Immature natural killer cell (primary cell): Measurements from ENCODE around the gene FNDC3B. TPM values are rescaled to one million over a fixed set of nuclear protein-coding genes. Genes with fewer than 3 reads are reported as not detected.

ENCODE experiments used
- DNase-seq, 3 donors: peaks; one replicate each; pipeline ENCODE4 v3.0.0; 2022; ENCODE audit warnings: mixed read lengths in 1 of 3
- H3K27ac Mint-ChIP-seq, 6 donors: one replicate each; pipeline ENCODE4 v1.8.0; 2020; ENCODE audit warnings: mixed read lengths in 6 of 6, mild to moderate bottlenecking in 5 of 6, inconsistent platforms in 4 of 6, moderate library complexity in 3 of 6
- H3K27me3 Mint-ChIP-seq, 3 donors: one replicate each; pipeline ENCODE4 v1.8.0; 2020 to 2021; ENCODE audit warnings: low read depth in 3 of 3, mild to moderate bottlenecking in 3 of 3, mixed read lengths in 3 of 3, moderate library complexity in 3 of 3, inconsistent platforms in 1 of 3
- H3K36me3 Mint-ChIP-seq, 3 donors: one replicate each; pipeline ENCODE4 v1.8.0; 2020; ENCODE audit warnings: mixed read lengths in 3 of 3, inconsistent platforms in 2 of 3, mild to moderate bottlenecking in 2 of 3
- H3K4me1 Mint-ChIP-seq, 2 donors: one replicate each; pipeline ENCODE4 v1.8.0; 2020; ENCODE audit warnings: inconsistent platforms in 2 of 2, mild to moderate bottlenecking in 2 of 2, mixed read lengths in 2 of 2, moderate library complexity in 1 of 2
- H3K4me3 Mint-ChIP-seq, 5 donors: one replicate each; pipeline ENCODE4 v1.8.0; 2020; ENCODE audit warnings: mild to moderate bottlenecking in 5 of 5, mixed read lengths in 5 of 5, inconsistent platforms in 3 of 5, moderate library complexity in 3 of 5
- H3K9me3 Mint-ChIP-seq, 6 donors: one replicate each; pipeline ENCODE4 v1.8.0; 2020; ENCODE audit warnings: mild to moderate bottlenecking in 6 of 6, mixed read lengths in 6 of 6, inconsistent platforms in 4 of 6, moderate library complexity in 3 of 6
- polyA plus RNA-seq, 3 donors: library from polyadenylated mRNA; unstranded; fragments of 300-500 nt; fragmentation: Illumina TruSeq; gene quantifications; one replicate each; pipeline ENCODE4 v1.2.3, GENCODE V29; 2021

The FNDC3B gene
- polyA plus RNA-seq, 3 donors from 2014 or later: 19.7 to 46.1 (median 24.4) TPM

GRCh38 chr3:172051310-172051956 is 12.1 kb downstream of the FNDC3B start:
- H3K27ac Mint-ChIP-seq: peak overlapping the region in 5 of 6 donors; percentile 49 to 71 (median 61)
- no peak for DNase-seq
- H3K27me3 Mint-ChIP-seq: peaks cover 0 to 2% (median 0%) of the 10 kb centered on the region in 3 donors
- H3K9me3 Mint-ChIP-seq: no peaks in the 10 kb centered on the region
- peaks cover 61 to 91% of the 10 kb centered on the region in 2 donors for H3K4me1 Mint-ChIP-seq
- peaks cover 6 to 28% (median 14%) of the 10 kb centered on the region in 3 donors for H3K36me3 Mint-ChIP-seq
- no peak overlapping the region for H3K4me3 Mint-ChIP-seq

GRCh38 chr3:172051957-172052354 is 12.6 kb downstream of the FNDC3B start:
- Mint-ChIP-seq H3K4me1 (peaks cover 61 to 91% of the 10 kb centered on the region in 2 donors), H3K36me3 (peaks cover 6 to 28% (median 14%) of the 10 kb centered on the region in 3 donors), H3K9me3 (no peaks in the 10 kb centered on the region), H3K27ac (peak overlapping the region in 3 of 6 donors; percentile 46 to 69 (median 56)), H3K27me3 (peaks cover 0 to 2% (median 0%) of the 10 kb centered on the region in 3 donors), H3K4me3 (no peak overlapping the region)
- DNase-seq: no peak

GRCh38 chr3:172052405-172052804 is 13.0 kb downstream of the FNDC3B start:
- Mint-ChIP-seq H3K36me3 (peaks cover 6 to 28% (median 14%) of the 10 kb centered on the region in 3 donors), H3K27ac (peak overlapping the region in 5 of 6 donors; percentile 6 to 69 (median 46)), H3K4me1 (peaks cover 65 to 92% of the 10 kb centered on the region in 2 donors), H3K4me3 (no peak overlapping the region), H3K27me3 (peaks cover 0 to 2% (median 0%) of the 10 kb centered on the region in 3 donors), H3K9me3 (no peaks in the 10 kb centered on the region)
- DNase-seq: no peak

GRCh38 chr3:172054115-172054764 is 14.9 kb downstream of the FNDC3B start:
- H3K27ac Mint-ChIP-seq: peak overlapping the region; percentile 75 to 91 (median 88)
- peaks cover 6 to 27% (median 11%) of the 10 kb centered on the region in 3 donors for H3K36me3 Mint-ChIP-seq
- peak overlapping the region in 3 of 5 donors; percentile 34 to 90 (median 67) for H3K4me3 Mint-ChIP-seq
- DNase-seq: no peak
- H3K9me3 Mint-ChIP-seq: no peaks in the 10 kb centered on the region
- H3K4me1 Mint-ChIP-seq: peaks cover 70 to 94% of the 10 kb centered on the region in 2 donors
- peaks cover 0 to 2% (median 0%) of the 10 kb centered on the region in 3 donors for H3K27me3 Mint-ChIP-seq

GRCh38 chr3:172056416-172056815 is 17.0 kb downstream of the FNDC3B start:
- Mint-ChIP-seq H3K27ac (peak overlapping the region; percentile 75 to 92 (median 88)), H3K27me3 (peaks cover 0 to 2% (median 0%) of the 10 kb centered on the region in 3 donors), H3K36me3 (peaks cover 4 to 8% (median 6%) of the 10 kb centered on the region in 3 donors), H3K9me3 (no peaks in the 10 kb centered on the region), H3K4me1 (peaks cover 80 to 96% of the 10 kb centered on the region in 2 donors), H3K4me3 (peak overlapping the region; percentile 39 to 72 (median 46))
- no peak for DNase-seq

GRCh38 chr3:172057059-172057458 is 17.7 kb downstream of the FNDC3B start:
- Mint-ChIP-seq H3K27ac (peak overlapping the region; percentile 19 to 92 (median 87)), H3K9me3 (no peaks in the 10 kb centered on the region), H3K36me3 (peaks cover 4 to 7% (median 6%) of the 10 kb centered on the region in 3 donors), H3K4me3 (peak overlapping the region; percentile 0 to 63 (median 20)), H3K27me3 (peaks cover 0 to 2% (median 0%) of the 10 kb centered on the region in 3 donors), H3K4me1 (peaks cover 87 to 99% of the 10 kb centered on the region in 2 donors)
- DNase-seq: no peak

GRCh38 chr3:172057624-172058327 is 18.4 kb downstream of the FNDC3B start:
- peaks cover 0 to under 1% (median 0%) of the 10 kb centered on the region in 3 donors for H3K36me3 Mint-ChIP-seq
- H3K27me3 Mint-ChIP-seq: peaks cover 0 to 2% (median 0%) of the 10 kb centered on the region in 3 donors
- DNase-seq: no peak
- peaks cover 88 to 99% of the 10 kb centered on the region in 2 donors for H3K4me1 Mint-ChIP-seq
- peak overlapping the region in 1 of 5 donors; percentile 4 for H3K4me3 Mint-ChIP-seq
- H3K27ac Mint-ChIP-seq: peak overlapping the region in 5 of 6 donors; percentile 23 to 92 (median 85)
- H3K9me3 Mint-ChIP-seq: no peaks in the 10 kb centered on the region

- Mint-ChIP-seq H3K27me3 (no peaks in the 10 kb centered on the region), H3K27ac (peak overlapping the region in 1 of 6 donors; percentile 91), H3K36me3 (peaks cover 0 to 6% (median 4%) of the 10 kb centered on the region in 3 donors), H3K4me1 (peaks cover 94 to 100% of the 10 kb centered on the region in 2 donors), H3K9me3 (no peaks in the 10 kb centered on the region), H3K4me3 (no peak overlapping the region)
- no peak for DNase-seq
Observed at GRCh38 chr3:172059532-172059931, 20.2 kb downstream of the FNDC3B start.

GRCh38 chr3:172060234-172060633 is 20.9 kb downstream of the FNDC3B start:
- no peaks in the 10 kb centered on the region for H3K9me3 Mint-ChIP-seq
- no peak for DNase-seq
- H3K27me3 Mint-ChIP-seq: no peaks in the 10 kb centered on the region
- H3K27ac Mint-ChIP-seq: peak overlapping the region in 2 of 6 donors; percentile 51 to 65
- peaks cover 93 to 100% of the 10 kb centered on the region in 2 donors for H3K4me1 Mint-ChIP-seq
- H3K36me3 Mint-ChIP-seq: peaks cover 0 to 9% (median 4%) of the 10 kb centered on the region in 3 donors
- H3K4me3 Mint-ChIP-seq: peak overlapping the region in 4 of 5 donors; percentile 4 to 58 (median 10)

- H3K9me3 Mint-ChIP-seq: no peaks in the 10 kb centered on the region
- peak; percentile 30 to 38 (median 31) for DNase-seq
- peaks cover 93 to 100% of the 10 kb centered on the region in 2 donors for H3K4me1 Mint-ChIP-seq
- peaks cover 0 to 9% (median 4%) of the 10 kb centered on the region in 3 donors for H3K36me3 Mint-ChIP-seq
- H3K27ac Mint-ChIP-seq: peak overlapping the region; percentile 69 to 82 (median 75)
- peak overlapping the region; percentile 71 to 79 (median 77) for H3K4me3 Mint-ChIP-seq
- no peaks in the 10 kb centered on the region for H3K27me3 Mint-ChIP-seq
Observed at GRCh38 chr3:172061724-172062184, 22.4 kb downstream of the FNDC3B start.

GRCh38 chr3:172062761-172063160 is 23.4 kb downstream of the FNDC3B start:
- Mint-ChIP-seq H3K4me1 (peaks cover 93 to 100% of the 10 kb centered on the region in 2 donors), H3K27ac (peak overlapping the region; percentile 54 to 82 (median 70)), H3K9me3 (no peaks in the 10 kb centered on the region), H3K4me3 (peak overlapping the region; percentile 29 to 79 (median 77)), H3K36me3 (peaks cover 0 to 9% (median 4%) of the 10 kb centered on the region in 3 donors), H3K27me3 (no peaks in the 10 kb centered on the region)
- DNase-seq: no peak

GRCh38 chr3:172063456-172064432 is 24.4 kb downstream of the FNDC3B start:
- Mint-ChIP-seq H3K4me1 (peaks cover 92 to 100% of the 10 kb centered on the region in 2 donors), H3K9me3 (no peaks in the 10 kb centered on the region), H3K27me3 (no peaks in the 10 kb centered on the region), H3K27ac (peak overlapping the region in 5 of 6 donors; percentile 24 to 82 (median 69)), H3K36me3 (peaks cover 0 to 9% (median 4%) of the 10 kb centered on the region in 3 donors), H3K4me3 (peak overlapping the region in 4 of 5 donors; percentile 35 to 79 (median 78))
- no peak for DNase-seq
